Keratinocyte (primary cell): ENCODE measurements around the gene NRIP2.

ENCODE experiments used
- CTCF ChIP-seq, 3 experiments: IDR thresholded peaks in 1 of 3; conservative IDR thresholded peaks in 1 of 3; optimal IDR thresholded peaks in 1 of 3; 2 replicates in 2 of 3; 3 replicates in 1 of 3; pipeline versions ENCODE3 to v1.5.1; 2011; ENCODE audit warnings: low read length in 3 of 3, mild to moderate bottlenecking in 3 of 3, moderate library complexity in 2 of 3, control low read depth in 1 of 3, inconsistent platforms in 1 of 3; ENCODE audit not compliant: insufficient read depth in 2 of 3; ENCODE audit errors: extremely low read depth in 1 of 3
- EZH2 ChIP-seq: IDR thresholded peaks from one replicate; pipeline ENCODE4 v1.6.1; 2012; ENCODE audit warnings: inconsistent platforms, mild to moderate bottlenecking, low read length, moderate library complexity

DNA sequence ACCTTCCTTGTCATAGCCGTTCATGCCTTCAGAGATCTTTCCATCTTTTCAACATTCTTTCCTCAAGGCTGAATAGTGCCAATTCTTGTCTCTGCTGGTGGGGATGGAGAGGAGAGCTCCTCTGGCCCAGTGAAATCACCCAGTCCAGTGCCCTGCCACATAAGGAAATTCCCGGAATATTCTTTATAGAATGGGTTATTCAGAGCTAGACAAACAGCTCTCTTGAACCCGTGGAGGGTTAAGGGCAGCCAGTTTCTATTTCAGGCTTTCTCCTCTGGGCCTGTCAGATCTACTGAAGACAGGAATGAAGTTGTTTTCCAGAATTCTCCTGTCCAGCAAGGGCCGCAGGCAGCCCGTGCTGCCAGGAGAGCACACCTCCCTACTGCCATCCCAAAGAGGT, 8.1 kb upstream of the NRIP2 start:
- no peak for TF ChIP-seq CTCF (optimal IDR thresholded peaks at IDR 0.05 in 1 of 3, IDR thresholded peaks at IDR 0.05 in 1 of 3, conservative IDR thresholded peaks at IDR 0.05 in 1 of 3; ENCODE audit: extremely low read depth in 1 of 3, insufficient read depth in 2 of 3, low read length in 3 of 3)
- no peak for TF ChIP-seq EZH2
